Small intestine (tissue), 7 donors: ENCODE data around the gene HIVEP2. TPM values are rescaled to one million over a fixed set of nuclear protein-coding genes. Genes with fewer than 3 reads are reported as not detected.

Experiments
- DNase-seq, 2 donors: peaks; one replicate each; pipeline versions ENCODE4 v3.0.0 to v3.0.0-alpha.2; 2013
- FAIRE-seq: peaks from 2 replicates; lab custom pipeline; 2012; peaks lifted over from hg19 to GRCh38; lab: Jason Lieb, UNC
- H3K27ac ChIP-seq, 3 donors: one replicate each; pipeline ENCODE4 v1.5.1; 2013; ENCODE audit warnings: low read length in 2 of 3, mild to moderate bottlenecking in 2 of 3, control low read depth in 1 of 3, inconsistent platforms in 1 of 3, low read depth in 1 of 3, moderate library complexity in 1 of 3
- H3K27me3 ChIP-seq, 3 donors: one replicate each; pipeline ENCODE4 v1.6.1; 2013; ENCODE audit warnings: low read length in 3 of 3, inconsistent platforms in 1 of 3; ENCODE audit not compliant: control insufficient read depth in 3 of 3, insufficient read depth in 3 of 3
- H3K36me3 ChIP-seq, 3 donors: one replicate each; pipeline ENCODE4 v1.6.1; 2013; ENCODE audit warnings: low read length in 3 of 3, inconsistent platforms in 1 of 3, low read depth in 1 of 3, mild to moderate bottlenecking in 1 of 3, moderate library complexity in 1 of 3; ENCODE audit not compliant: control insufficient read depth in 3 of 3, insufficient read depth in 2 of 3
- H3K4me1 ChIP-seq, 3 donors: one replicate each; pipeline ENCODE4 v1.6.1; 2013; ENCODE audit warnings: low read length in 2 of 3, inconsistent platforms in 1 of 3, low read depth in 1 of 3, mild to moderate bottlenecking in 1 of 3, moderate library complexity in 1 of 3; ENCODE audit not compliant: control insufficient read depth in 3 of 3, insufficient read depth in 2 of 3
- H3K4me3 ChIP-seq, 3 donors: one replicate each; pipeline ENCODE4 v1.5.1; 2013; ENCODE audit warnings: low read length in 3 of 3, control low read depth in 1 of 3, inconsistent platforms in 1 of 3, low read depth in 1 of 3, mild to moderate bottlenecking in 1 of 3, moderate library complexity in 1 of 3
- H3K9me3 ChIP-seq, 2 donors: one replicate each; pipeline ENCODE4 v1.6.1; 2013; ENCODE audit warnings: low read depth in 1 of 2, low read length in 1 of 2; ENCODE audit not compliant: control insufficient read depth in 2 of 2, insufficient read depth in 1 of 2
- WGBS, 3 donors: extraction: QIAGEN DNeasy Blood & Tissue Kit; methylation state at CpG; one replicate each; pipeline ENCODE4 v1.1.7; 2013; 5-methylcytosine and 5-hydroxymethylcytosine counted together
- polyA plus RNA-seq, 4 donors: library from polyadenylated mRNA; stranded (reverse) in 3 of 4; unstranded in 1 of 4; fragments of 200-250 nt in 3 of 4; fragments of 120-200 nt in 1 of 4; gene quantifications; one replicate each; pipeline versions ENCODE4 v1.2.1 to v1.2.3, GENCODE V29; 2013
- donor health status: healthy with polysubstance abuse.
- donor health status: control.
- donor health status: control.
- donor health status: Bipolar disorder and iron deficiency.
- donor health status: healthy.

Gene HIVEP2
- polyA plus RNA-seq, 4 donors: 1.9 to 7.1 (median 3.1) TPM

- WGBS, 3 donors: 9 to 10% (median 10%) methylated on average over 12 of the region's 12 CpGs
- H3K4me3 ChIP-seq: peak overlapping the region; percentile 75 to 99 (median 96)
- H3K36me3 ChIP-seq: no peaks in the 10 kb centered on the region
- FAIRE-seq (no peak), DNase-seq (no peak)
- no peaks in the 10 kb centered on the region for H3K27me3 ChIP-seq
- H3K9me3 ChIP-seq: no peaks in the 10 kb centered on the region
- peaks cover 0 to 16% (median 3%) of the 10 kb centered on the region in 3 donors for H3K4me1 ChIP-seq
- peak overlapping the region; percentile 95 to 100 (median 99) for H3K27ac ChIP-seq
Measured at GRCh38 chr6:142947714-142948480, 2.9 kb upstream of the HIVEP2 start.

GRCh38 chr6:142946924-142947713 lies 2.1 kb upstream of the HIVEP2 start:
- FAIRE-seq (no peak), DNase-seq (peak; percentile 80 to 91)
- Histone ChIP-seq H3K4me1 (peaks cover 0 to 17% (median 3%) of the 10 kb centered on the region in 3 donors), H3K27ac (peak overlapping the region; percentile 95 to 100 (median 99)), H3K4me3 (peak overlapping the region; percentile 75 to 99 (median 96)), H3K27me3 (no peaks in the 10 kb centered on the region), H3K36me3 (no peaks in the 10 kb centered on the region), H3K9me3 (no peaks in the 10 kb centered on the region)
- WGBS, 3 donors: 0 to 1% (median 0%) methylated on average over 46 to 77 of the region's 77 CpGs

- Histone ChIP-seq H3K4me1 (peaks cover 0 to 17% (median 3%) of the 10 kb centered on the region in 3 donors), H3K4me3 (peak overlapping the region; percentile 75 to 99 (median 96)), H3K27me3 (no peaks in the 10 kb centered on the region), H3K9me3 (no peaks in the 10 kb centered on the region), H3K36me3 (no peaks in the 10 kb centered on the region), H3K27ac (peak overlapping the region; percentile 95 to 100 (median 99))
- no peak for FAIRE-seq
- DNase-seq: peak; percentile 98 to 99
- WGBS, 3 donors: 0 to 1% (median 0%) methylated on average over 49 to 62 of the region's 62 CpGs
Measured at GRCh38 chr6:142946181-142946923, 1.4 kb upstream of the HIVEP2 start.

- no peaks in the 10 kb centered on the region for H3K9me3 ChIP-seq
Measured at GRCh38 chr6:142945446-142946180, 637 bp upstream of the HIVEP2 start.

GRCh38 chr6:142944124-142945048 lies 590 bp downstream of the HIVEP2 start:
- peaks cover 0 to 17% (median 3%) of the 10 kb centered on the region in 3 donors for H3K4me1 ChIP-seq
- H3K4me3 ChIP-seq: peak overlapping the region; percentile 75 to 99 (median 96)
- FAIRE-seq (no peak), DNase-seq (peak; percentile 66 to 91)
- H3K27me3 ChIP-seq: no peaks in the 10 kb centered on the region
- peak overlapping the region; percentile 95 to 100 (median 95) for H3K27ac ChIP-seq
- H3K9me3 ChIP-seq: no peaks in the 10 kb centered on the region
- WGBS, 3 donors: 1% methylated on average over 42 to 54 of the region's 54 CpGs
- H3K36me3 ChIP-seq: no peaks in the 10 kb centered on the region

More at GRCh38 chr6:142945446-142946180, 637 bp upstream of the HIVEP2 start:
- peak overlapping the region; percentile 75 to 99 (median 96) for H3K4me3 ChIP-seq
- no peaks in the 10 kb centered on the region for H3K27me3 ChIP-seq
- peaks cover 0 to 17% (median 3%) of the 10 kb centered on the region in 3 donors for H3K4me1 ChIP-seq
- peak overlapping the region; percentile 95 to 100 (median 99) for H3K27ac ChIP-seq
- H3K36me3 ChIP-seq: no peaks in the 10 kb centered on the region
- WGBS, 3 donors: 0 to 1% (median 0%) methylated on average over 53 to 75 of the region's 75 CpGs
- DNase-seq (peak; percentile 57 to 82), FAIRE-seq (no peak)

- Histone ChIP-seq H3K27me3 (no peaks in the 10 kb centered on the region), H3K36me3 (no peaks in the 10 kb centered on the region), H3K27ac (peak overlapping the region; percentile 95 to 100 (median 95)), H3K4me1 (peaks cover 0 to 17% (median 5%) of the 10 kb centered on the region in 3 donors), H3K9me3 (no peaks in the 10 kb centered on the region), H3K4me3 (peak overlapping the region in 2 of 3 donors; percentile 75 to 96)
- WGBS, 3 donors: 21 to 30% (median 25%) methylated on average over 8 of the region's 8 CpGs
- DNase-seq (peak in 1 of 2 donors; percentile 35), FAIRE-seq (no peak)
Measured at GRCh38 chr6:142943711-142944123, 1.3 kb downstream of the HIVEP2 start.

GRCh38 chr6:142942805-142943227 lies 2.2 kb downstream of the HIVEP2 start:
- FAIRE-seq (no peak), DNase-seq (peak; percentile 56 to 64)
- WGBS, 3 donors: 46 to 56% (median 53%) methylated on average over 3 of the region's 3 CpGs
- Histone ChIP-seq H3K9me3 (no peaks in the 10 kb centered on the region), H3K4me1 (peaks cover 0 to 15% (median 5%) of the 10 kb centered on the region in 3 donors), H3K27me3 (no peaks in the 10 kb centered on the region), H3K27ac (no peak overlapping the region), H3K36me3 (no peaks in the 10 kb centered on the region), H3K4me3 (no peak overlapping the region)
